GM12878 (cell line): Measurements from ENCODE around the gene ADAP1. TPM values are rescaled to one million over a fixed set of nuclear protein-coding genes. Genes with fewer than 3 reads are reported as not detected.
A peak's percentile ranks its signal among the peaks of the same experiment; 100 is the strongest.

ENCODE experiments used
- ATAC-seq: fragments of 200-7000 bp; cut with Tn5 transposase; 3 replicates; pipeline ENCODE4 v1.9.1; 2020; ENCODE audit warnings: mild to moderate bottlenecking, moderate library complexity
- BruUV-seq: library from RNA; stranded (reverse); fragments of 400-500 nt; replicated peaks from 2 replicates; lab custom pipeline; 2021; lab: Mats Ljungman, UMichigan
- CTCF ChIA-PET: fragments of 300-600 bp; sonication (Branson Sonifier 250); formaldehyde crosslinking; extraction: SDS; loops from one replicate; lab custom pipeline; 2021; ENCODE audit warnings: inconsistent platforms; lab: Yijun Ruan, JAX
- POLR2A ChIA-PET: fragments of 350-600 bp; formaldehyde crosslinking; extraction: SDS; loops from one replicate; lab custom pipeline; 2021; ENCODE audit warnings: inconsistent platforms; lab: Charles Lee
- RAD21 ChIA-PET: fragments of 300-600 bp; sonication (Branson Sonifier 250); formaldehyde crosslinking; loops from one replicate; lab custom pipeline; 2023; ENCODE audit warnings: antibody characterized with exemption; ENCODE audit not compliant: unreplicated experiment; lab: Charles Lee
- SMC1A ChIA-PET: fragments of 300-600 bp; sonication (Branson Sonifier 250); formaldehyde crosslinking; loops from one replicate; lab custom pipeline; 2023; ENCODE audit not compliant: unreplicated experiment, uncharacterized antibody; lab: Charles Lee
- DNase-seq: peaks from one replicate; pipeline ENCODE4 v3.0.0-alpha.2; 2011; ENCODE audit warnings: low read depth, low spot score
- FAIRE-seq: peaks from 3 replicates; lab custom pipeline; 2011; peaks lifted over from hg19 to GRCh38; lab: Jason Lieb, UNC
- H2AFZ ChIP-seq: 2 replicates; pipeline ENCODE4 v1.6.0; 2011; ENCODE audit warnings: low read depth, low read length, control low read depth; ENCODE audit not compliant: control insufficient read depth
- H3K27ac ChIP-seq: 2 replicates; pipeline ENCODE4 v1.5.1; 2011; ENCODE audit warnings: control low read depth; ENCODE audit not compliant: control insufficient read depth, insufficient read depth
- H3K27me3 ChIP-seq, 2 experiments: replicated peaks in 1 of 2; 2 replicates each; pipeline versions ENCODE4 v1.6.0 to v1.6.1; 2011; ENCODE audit warnings: low read length in 1 of 2; ENCODE audit not compliant: control insufficient read depth in 2 of 2, insufficient read depth in 2 of 2
- H3K36me3 ChIP-seq, 2 experiments: 2 replicates each; pipeline ENCODE4 v1.5.1; 2011; ENCODE audit warnings: low read length in 1 of 2; ENCODE audit not compliant: control insufficient read depth in 2 of 2, insufficient read depth in 2 of 2
- H3K4me1 ChIP-seq: 2 replicates; pipeline ENCODE4 v1.6.1; 2011; ENCODE audit warnings: mild to moderate bottlenecking, low read length, moderate library complexity, mixed read lengths; ENCODE audit not compliant: control insufficient read depth, insufficient read depth
- H3K4me2 ChIP-seq: 2 replicates; pipeline ENCODE4 v1.6.0; 2011; ENCODE audit warnings: control low read depth; ENCODE audit not compliant: control insufficient read depth, insufficient read depth
- H3K4me3 ChIP-seq: fragments of 200-600 bp; sonication (generic); 2 replicates; pipeline ENCODE4 v1.5.1; 2016
- H3K79me2 ChIP-seq: 2 replicates; pipeline ENCODE4 v1.6.0; 2011; ENCODE audit warnings: low read length; ENCODE audit not compliant: control insufficient read depth, insufficient read depth
- H3K9ac ChIP-seq: 2 replicates; pipeline ENCODE4 v1.8.0; 2011; ENCODE audit warnings: low read length, control low read depth, mixed read lengths; ENCODE audit not compliant: control insufficient read depth, insufficient read depth
- H3K9me3 ChIP-seq: replicated peaks from 3 replicates; pipeline ENCODE4 v1.5.1; 2011; ENCODE audit warnings: mild to moderate bottlenecking, low read length; ENCODE audit not compliant: control insufficient read depth, insufficient read depth
- H4K20me1 ChIP-seq: 2 replicates; pipeline ENCODE4 v1.6.0; 2011; ENCODE audit not compliant: control insufficient read depth, insufficient read depth
- DPF2 ChIP-seq: fragments of 450-650 bp; IDR thresholded peaks from 2 replicates; pipeline ENCODE4 v1.6.1; 2017; ENCODE audit warnings: mild to moderate bottlenecking
- ETV6 ChIP-seq, 2 experiments: fragments of 450-650 bp in 1 of 2; IDR thresholded peaks in 1 of 2; conservative IDR thresholded peaks in 1 of 2; 2 replicates each; pipeline ENCODE4 v1.6.1; 2014; ENCODE audit warnings: antibody characterized with exemption in 1 of 2, borderline replicate concordance in 1 of 2, low read depth in 1 of 2, mild to moderate bottlenecking in 1 of 2, moderate library complexity in 1 of 2
- IKZF1 ChIP-seq: fragments of 450-650 bp; conservative IDR thresholded peaks from 2 replicates; pipeline ENCODE4 v1.6.1; 2017; ENCODE audit warnings: antibody characterized with exemption, mild to moderate bottlenecking
- JUNB ChIP-seq: IDR thresholded peaks from 2 replicates; pipeline ENCODE4 v1.6.1; 2016; ENCODE audit warnings: antibody characterized with exemption, mild to moderate bottlenecking
- JUND ChIP-seq: IDR thresholded peaks from 2 replicates; pipeline ENCODE4 v1.6.1; 2012; ENCODE audit warnings: low read depth, mild to moderate bottlenecking, low read length, improper control_type of control experiment, moderate library complexity
- MEF2B ChIP-seq: fragments of 450-650 bp; IDR thresholded peaks from 2 replicates; pipeline ENCODE4 v1.6.1; 2018; ENCODE audit warnings: mild to moderate bottlenecking, moderate library complexity; ENCODE audit not compliant: partially characterized antibody, poor library complexity, severe bottlenecking
- MYB ChIP-seq: fragments of 150-350 bp; IDR thresholded peaks from 2 replicates; pipeline ENCODE4 v1.6.1; 2014; ENCODE audit warnings: mild to moderate bottlenecking, low read depth, low read length, borderline replicate concordance
- NR2F1 ChIP-seq: fragments of 450-650 bp; conservative IDR thresholded peaks from 2 replicates; pipeline ENCODE4 v1.6.1; 2017; ENCODE audit warnings: mild to moderate bottlenecking
- RCOR1 ChIP-seq: conservative IDR thresholded peaks from 2 replicates; pipeline ENCODE4 v1.6.1; 2012; ENCODE audit warnings: low read depth, low read length, improper control_type of control experiment
- STAT1 ChIP-seq: fragments of 450-650 bp; conservative IDR thresholded peaks from 2 replicates; pipeline ENCODE4 v1.6.1; 2014; ENCODE audit warnings: antibody characterized with exemption, mild to moderate bottlenecking
- ZBED1 ChIP-seq: IDR thresholded peaks from 2 replicates; pipeline ENCODE4 v1.6.1; 2016; ENCODE audit warnings: borderline replicate concordance
- WGBS: methylation state at CpG from one replicate; pipeline ENCODE4 v1.1.6; 2016; ENCODE audit warnings: low lambda C conversion rate; ENCODE audit not compliant: insufficient replicate concordance, insufficient coverage; ENCODE audit errors: missing lambda C conversion rate; 5-methylcytosine and 5-hydroxymethylcytosine counted together
- in situ Hi-C: fragments of 300-500 bp; cut with MboI; formaldehyde crosslinking; loops from 9 replicates; pipeline ENCODE4 v1.14.3; 2018; ENCODE audit warnings: mixed read lengths
- intact Hi-C: fragments of 100-400 bp; cut with micrococcal nuclease; formaldehyde crosslinking; loops from one replicate; pipeline ENCODE4 v1.14.2; 2022; ENCODE audit not compliant: unreplicated experiment
- polyA plus RNA-seq, 11 experiments: library from polyadenylated mRNA; depleted of rRNA in 4 of 11; unstranded in 6 of 11; stranded (reverse) in 5 of 11; fragments of >200 nt; fragmentation: Nextera tagmentation in 4 of 11; fragmentation: Illumina TruSeq in 1 of 11; extraction: Ambion mirVana in 4 of 11; extraction: Trizol in 1 of 11; gene quantifications; 1 replicate in 1 of 11; 2 replicates in 10 of 11; pipeline versions ENCODE4 v1.2.1 to v1.2.3, GENCODE V29; 2011 to 2016; ENCODE audit warnings: inconsistent platforms in 2 of 11, missing spikeins in 2 of 11, low read depth in 1 of 11
- total RNA-seq, 4 experiments: library from RNA; depleted of rRNA in 3 of 4; stranded (reverse); fragments of >200 nt in 3 of 4; fragmentation: Illumina TruSeq in 1 of 4; extraction: Trizol in 1 of 4; gene quantifications; 2 replicates each; pipeline versions ENCODE4 v1.2.1 to v1.2.3, GENCODE V29; 2013 to 2021

The ADAP1 gene
- total and polyA plus RNA-seq, 10 of the 15 experiments (the other 5 are each of a cell fraction or from before 2014, with no cell fraction given) = 0.22 to 44.2 (median 22.0) TPM; not detected in 1

DNA sequence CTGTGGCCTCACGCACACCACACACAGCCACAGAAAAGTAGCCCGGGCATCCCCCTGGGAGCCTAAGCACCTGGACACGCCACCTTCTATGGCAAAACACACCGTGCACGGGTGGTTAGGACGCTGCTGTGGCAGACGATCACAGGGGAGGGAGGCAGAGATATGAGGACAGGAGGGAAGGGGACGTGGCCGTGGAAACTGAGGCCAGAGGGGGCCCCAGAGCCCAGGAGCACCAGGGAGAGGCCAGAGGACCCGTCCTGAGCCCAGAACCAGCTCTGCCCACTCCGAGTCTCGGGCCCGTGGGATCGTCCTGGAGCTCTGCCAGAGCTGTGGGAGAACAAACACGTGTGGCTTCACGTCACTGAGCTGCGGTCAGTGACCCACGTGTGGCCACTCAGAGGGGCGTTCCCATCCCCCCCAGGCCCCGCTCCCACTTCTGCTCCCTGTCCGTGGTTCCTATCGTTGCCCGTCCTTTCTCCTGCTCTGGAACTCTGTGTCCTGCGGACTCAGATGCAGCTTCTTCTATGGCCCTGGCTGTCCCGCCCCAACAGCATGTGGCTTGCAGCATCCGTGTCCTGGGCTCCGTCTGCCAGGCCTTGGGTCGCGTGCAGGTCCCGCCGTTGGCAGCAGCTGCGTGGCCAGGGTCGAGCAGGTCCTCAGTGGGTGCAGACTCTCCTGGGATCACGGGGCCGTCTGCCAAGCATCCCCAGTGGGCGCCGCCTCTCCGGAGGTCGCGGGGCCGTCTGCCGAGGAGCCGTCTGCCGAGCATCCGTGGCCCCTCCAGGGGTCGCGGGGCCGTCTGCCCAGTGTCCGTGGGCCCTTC, 47.1 kb downstream of the ADAP1 start:
- H3K4me2 ChIP-seq = no peak overlapping the region
- SMC1A ChIA-PET = interaction anchor here (1.3 to 4.2 kb wide), 3 partner anchors 15 to 49 kb away, joined by 6 to 31 read pairs (median 16); partner anchors contain the start of gene ADAP1
- in situ Hi-C loops = no loop called here
- no peak overlapping the region for H2AFZ ChIP-seq
- H3K9me3 ChIP-seq = no peaks in the 10 kb centered on the region
- peaks cover 16% of the 10 kb centered on the region for H3K4me1 ChIP-seq
- H3K79me2 ChIP-seq = no peaks in the 10 kb centered on the region; the same call in none of the 2 replicates
- intact Hi-C loops = loop anchor here (10.0 kb wide), 1 partner anchor 157 kb away; no protein-coding TSS in a partner anchor
- BruUV-seq = no TSS peak
- POLR2A ChIA-PET = interaction anchor here (0.6 kb wide), 1 partner anchor 23 kb away, joined by 3 read pairs; no protein-coding TSS in a partner anchor
- H3K36me3 ChIP-seq = peaks cover 0 to 9% of the 10 kb centered on the region in 2 experiments; a peak in 2 of 4 replicates
- H3K27ac ChIP-seq = no peak overlapping the region
- no peak for DNase-seq
- H3K9ac ChIP-seq = no peak overlapping the region
- H3K27me3 ChIP-seq = no peaks in the 10 kb centered on the region
- 53% methylated on average over 41 of the region's 49 CpGs for WGBS
- TF ChIP-seq NR2F1 (0 out of 2 replicates have a peak, but pooled peaks have one; percentile 22), IKZF1 (peak; percentile 8; the same call in 1 of the 2 replicates), MEF2B (no peak)
- no peaks in the 10 kb centered on the region for H4K20me1 ChIP-seq
- RAD21 ChIA-PET = interaction anchor here (0.8 to 3.1 kb wide), 6 partner anchors 42 to 269 kb away, joined by 3 to 20 read pairs (median 4); no protein-coding TSS in a partner anchor
- FAIRE-seq = no peak
- ATAC-seq = no peak
- CTCF ChIA-PET = interaction anchor here (0.9 to 3.9 kb wide), 9 partner anchors 15 to 268 kb away, joined by 3 to 20 read pairs (median 5); no protein-coding TSS in a partner anchor
- no peak overlapping the region for H3K4me3 ChIP-seq

DNA sequence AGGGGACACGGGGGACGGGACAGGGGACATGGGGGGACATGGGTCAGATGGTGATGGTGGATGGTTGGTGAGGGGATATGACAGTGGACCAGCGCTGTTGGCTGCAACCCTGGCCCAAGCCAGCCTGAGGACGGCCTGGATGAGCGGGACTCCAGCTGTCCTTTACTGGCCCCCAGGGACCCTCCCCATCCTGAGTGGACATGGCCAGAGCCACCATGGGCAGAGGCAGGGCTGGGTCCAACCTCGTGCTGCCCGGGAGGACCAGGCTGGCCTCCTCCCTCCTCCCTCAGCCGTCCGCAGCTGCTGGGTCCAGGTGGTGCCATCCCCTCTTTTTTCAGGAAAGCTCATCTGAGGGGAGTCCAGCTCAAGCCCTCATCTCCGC, 47.7 kb downstream of the ADAP1 start:
- intact Hi-C loops (loop anchor here (10.0 kb wide), 1 partner anchor 158 kb away; no protein-coding TSS in a partner anchor), in situ Hi-C loops (no loop called here)
- Histone ChIP-seq H3K36me3 (peaks cover 0 to 9% of the 10 kb centered on the region in 2 experiments; a peak in 2 of 4 replicates), H4K20me1 (no peaks in the 10 kb centered on the region), H3K9me3 (no peaks in the 10 kb centered on the region), H3K9ac (no peak overlapping the region), H3K27ac (no peak overlapping the region), H3K27me3 (no peaks in the 10 kb centered on the region), H3K4me1 (peaks cover 16% of the 10 kb centered on the region), H3K79me2 (no peaks in the 10 kb centered on the region; the same call in none of the 2 replicates), H2AFZ (no peak overlapping the region), H3K4me2 (no peak overlapping the region), H3K4me3 (no peak overlapping the region)
- ChIA-PET CTCF (interaction anchor here (1.0 to 2.9 kb wide), 5 partner anchors 46 to 269 kb away, joined by 3 to 17 read pairs (median 6); no protein-coding TSS in a partner anchor), SMC1A (interaction anchor here (4.2 kb wide), 1 partner anchor 46 kb away, joined by 31 read pairs; the partner anchor contains the start of gene ADAP1), RAD21 (interaction anchor here (0.8 to 1.3 kb wide), 3 partner anchors 43 to 67 kb away, joined by 4 to 5 read pairs (median 4); no protein-coding TSS in a partner anchor), POLR2A (interaction anchor here (0.6 kb wide), 1 partner anchor 23 kb away, joined by 3 read pairs; no protein-coding TSS in a partner anchor)
- WGBS = 73% methylated on average over 8 of the region's 10 CpGs
- FAIRE-seq (no peak), ATAC-seq (no peak), DNase-seq (no peak)
- no TSS peak for BruUV-seq
- TF ChIP-seq RCOR1 = no peak
- no peak for TF ChIP-seq ETV6 (conservative IDR thresholded peaks at IDR 0.05 in 1 of 2, IDR thresholded peaks at IDR 0.05 in 1 of 2; ENCODE audit: borderline replicate concordance in 1 of 2, low read depth in 1 of 2)
- no peak for TF ChIP-seq DPF2
- TF ChIP-seq JUND = no peak
- no peak for TF ChIP-seq ZBED1
- TF ChIP-seq MYB = no peak
- no peak for TF ChIP-seq STAT1
- no peak for TF ChIP-seq JUNB
